GM12878 (cell line): Measurements from ENCODE around the gene CTNNBIP1. TPM values are rescaled to one million over a fixed set of nuclear protein-coding genes. Genes with fewer than 3 reads are reported as not detected.

Source experiments
- ATAC-seq: fragments of 200-7000 bp; cut with Tn5 transposase; 3 replicates; pipeline ENCODE4 v1.9.1; 2020; ENCODE audit warnings: mild to moderate bottlenecking, moderate library complexity
- BruUV-seq: library from RNA; stranded (reverse); fragments of 400-500 nt; replicated peaks from 2 replicates; lab custom pipeline; 2021; lab: Mats Ljungman, UMichigan
- CTCF ChIA-PET: fragments of 300-600 bp; sonication (Branson Sonifier 250); formaldehyde crosslinking; extraction: SDS; loops from one replicate; lab custom pipeline; 2021; ENCODE audit warnings: inconsistent platforms; lab: Yijun Ruan, JAX
- POLR2A ChIA-PET: fragments of 350-600 bp; formaldehyde crosslinking; extraction: SDS; loops from one replicate; lab custom pipeline; 2021; ENCODE audit warnings: inconsistent platforms; lab: Charles Lee
- RAD21 ChIA-PET: fragments of 300-600 bp; sonication (Branson Sonifier 250); formaldehyde crosslinking; loops from one replicate; lab custom pipeline; 2023; ENCODE audit warnings: antibody characterized with exemption; ENCODE audit not compliant: unreplicated experiment; lab: Charles Lee
- SMC1A ChIA-PET: fragments of 300-600 bp; sonication (Branson Sonifier 250); formaldehyde crosslinking; loops from one replicate; lab custom pipeline; 2023; ENCODE audit not compliant: unreplicated experiment, uncharacterized antibody; lab: Charles Lee
- DNase-seq: peaks from one replicate; pipeline ENCODE4 v3.0.0-alpha.2; 2011; ENCODE audit warnings: low read depth, low spot score
- FAIRE-seq: peaks from 3 replicates; lab custom pipeline; 2011; peaks lifted over from hg19 to GRCh38; lab: Jason Lieb, UNC
- H2AFZ ChIP-seq: 2 replicates; pipeline ENCODE4 v1.6.0; 2011; ENCODE audit warnings: low read depth, low read length, control low read depth; ENCODE audit not compliant: control insufficient read depth
- H3K27ac ChIP-seq: 2 replicates; pipeline ENCODE4 v1.5.1; 2011; ENCODE audit warnings: control low read depth; ENCODE audit not compliant: control insufficient read depth, insufficient read depth
- H3K27me3 ChIP-seq, 2 experiments: replicated peaks in 1 of 2; 2 replicates each; pipeline versions ENCODE4 v1.6.0 to v1.6.1; 2011; ENCODE audit warnings: low read length in 1 of 2; ENCODE audit not compliant: control insufficient read depth in 2 of 2, insufficient read depth in 2 of 2
- H3K36me3 ChIP-seq, 2 experiments: 2 replicates each; pipeline ENCODE4 v1.5.1; 2011; ENCODE audit warnings: low read length in 1 of 2; ENCODE audit not compliant: control insufficient read depth in 2 of 2, insufficient read depth in 2 of 2
- H3K4me1 ChIP-seq: 2 replicates; pipeline ENCODE4 v1.6.1; 2011; ENCODE audit warnings: mild to moderate bottlenecking, low read length, moderate library complexity, mixed read lengths; ENCODE audit not compliant: control insufficient read depth, insufficient read depth
- H3K4me2 ChIP-seq: 2 replicates; pipeline ENCODE4 v1.6.0; 2011; ENCODE audit warnings: control low read depth; ENCODE audit not compliant: control insufficient read depth, insufficient read depth
- H3K4me3 ChIP-seq: fragments of 200-600 bp; sonication (generic); 2 replicates; pipeline ENCODE4 v1.5.1; 2016
- H3K79me2 ChIP-seq: 2 replicates; pipeline ENCODE4 v1.6.0; 2011; ENCODE audit warnings: low read length; ENCODE audit not compliant: control insufficient read depth, insufficient read depth
- H3K9ac ChIP-seq: 2 replicates; pipeline ENCODE4 v1.8.0; 2011; ENCODE audit warnings: low read length, control low read depth, mixed read lengths; ENCODE audit not compliant: control insufficient read depth, insufficient read depth
- H3K9me3 ChIP-seq: replicated peaks from 3 replicates; pipeline ENCODE4 v1.5.1; 2011; ENCODE audit warnings: mild to moderate bottlenecking, low read length; ENCODE audit not compliant: control insufficient read depth, insufficient read depth
- H4K20me1 ChIP-seq: 2 replicates; pipeline ENCODE4 v1.6.0; 2011; ENCODE audit not compliant: control insufficient read depth, insufficient read depth
- ASH2L ChIP-seq: fragments of 300-600, 200-600 bp; sonication (generic); IDR thresholded peaks from 2 replicates; pipeline ENCODE4 v1.6.1; 2017; ENCODE audit warnings: low read depth, mild to moderate bottlenecking, borderline replicate concordance
- EED ChIP-seq: sonication (generic); IDR thresholded peaks from 2 replicates; pipeline ENCODE4 v1.6.1; 2016; ENCODE audit warnings: antibody characterized with exemption, low read depth
- EZH2 ChIP-seq: IDR thresholded peaks from 2 replicates; pipeline ENCODE4 v1.6.1; 2012; ENCODE audit warnings: low read depth, mild to moderate bottlenecking, control low read depth, inconsistent platforms, low read length, borderline replicate concordance; ENCODE audit not compliant: control insufficient read depth
- IRF5 ChIP-seq: fragments of 450-650 bp; IDR thresholded peaks from 2 replicates; pipeline ENCODE4 v1.6.1; 2017; ENCODE audit warnings: borderline replicate concordance
- MEF2A ChIP-seq: IDR thresholded peaks from 2 replicates; pipeline ENCODE4 v1.6.1; 2011; ENCODE audit warnings: low read depth, mild to moderate bottlenecking, low read length, moderate library complexity; ENCODE audit not compliant: insufficient read depth
- NFXL1 ChIP-seq: fragments of 450-650 bp; IDR thresholded peaks from 2 replicates; pipeline ENCODE4 v1.6.1; 2017; ENCODE audit warnings: antibody characterized with exemption, mild to moderate bottlenecking, borderline replicate concordance
- RB1 ChIP-seq: fragments of 450-650 bp; formaldehyde crosslinking; IDR thresholded peaks from 2 replicates; pipeline ENCODE4 v1.6.1; 2017; ENCODE audit warnings: mild to moderate bottlenecking, borderline replicate concordance
- RFX5 ChIP-seq: IDR thresholded peaks from 2 replicates; pipeline ENCODE4 v1.6.1; 2011; ENCODE audit warnings: low read depth, low read length, improper control_type of control experiment
- SMARCA5 ChIP-seq: fragments of 450-650 bp; IDR thresholded peaks from 2 replicates; pipeline ENCODE4 v1.6.1; 2017; ENCODE audit warnings: mild to moderate bottlenecking
- SREBF1 ChIP-seq: IDR thresholded peaks from 2 replicates; pipeline ENCODE4 v1.6.1; 2012; ENCODE audit warnings: mild to moderate bottlenecking, low read length
- SUZ12 ChIP-seq: fragments of 200-600 bp; sonication (generic); IDR thresholded peaks from one replicate; pipeline ENCODE4 v1.6.1; 2018; ENCODE audit warnings: antibody characterized with exemption, mild to moderate bottlenecking; ENCODE audit not compliant: unreplicated experiment
- ZBTB40 ChIP-seq: fragments of 450-650 bp; IDR thresholded peaks from 2 replicates; pipeline ENCODE4 v1.6.1; 2016; ENCODE audit warnings: mild to moderate bottlenecking, moderate library complexity, borderline replicate concordance
- ZNF592 ChIP-seq: fragments of 450-650 bp; IDR thresholded peaks from 2 replicates; pipeline ENCODE4 v1.6.1; 2017; ENCODE audit warnings: mild to moderate bottlenecking, moderate library complexity
- WGBS: methylation state at CpG from one replicate; pipeline ENCODE4 v1.1.6; 2016; ENCODE audit warnings: low lambda C conversion rate; ENCODE audit not compliant: insufficient replicate concordance, insufficient coverage; ENCODE audit errors: missing lambda C conversion rate; 5-methylcytosine and 5-hydroxymethylcytosine counted together
- in situ Hi-C: fragments of 300-500 bp; cut with MboI; formaldehyde crosslinking; loops from 9 replicates; pipeline ENCODE4 v1.14.3; 2018; ENCODE audit warnings: mixed read lengths
- intact Hi-C: fragments of 100-400 bp; cut with micrococcal nuclease; formaldehyde crosslinking; loops from one replicate; pipeline ENCODE4 v1.14.2; 2022; ENCODE audit not compliant: unreplicated experiment
- polyA plus RNA-seq, 11 experiments: library from polyadenylated mRNA; depleted of rRNA in 4 of 11; unstranded in 6 of 11; stranded (reverse) in 5 of 11; fragments of >200 nt; fragmentation: Nextera tagmentation in 4 of 11; fragmentation: Illumina TruSeq in 1 of 11; extraction: Ambion mirVana in 4 of 11; extraction: Trizol in 1 of 11; gene quantifications; 1 replicate in 1 of 11; 2 replicates in 10 of 11; pipeline versions ENCODE4 v1.2.1 to v1.2.3, GENCODE V29; 2011 to 2016; ENCODE audit warnings: inconsistent platforms in 2 of 11, missing spikeins in 2 of 11, low read depth in 1 of 11
- total RNA-seq, 4 experiments: library from RNA; depleted of rRNA in 3 of 4; stranded (reverse); fragments of >200 nt in 3 of 4; fragmentation: Illumina TruSeq in 1 of 4; extraction: Trizol in 1 of 4; gene quantifications; 2 replicates each; pipeline versions ENCODE4 v1.2.1 to v1.2.3, GENCODE V29; 2013 to 2021

CTNNBIP1 gene
- total and polyA plus RNA-seq, 10 of the 15 experiments (the other 5 are each of a cell fraction or from before 2014, with no cell fraction given): 0.42 to 31.8 (median 10.8) TPM

- TF ChIP-seq ZNF592 (no peak), SMARCA5 (no peak), SUZ12 (no peak), SREBF1 (no peak), ASH2L (no peak), RB1 (no peak), RFX5 (no peak)
These were observed 65.3 kb downstream of the CTNNBIP1 start (continued) for GRCh38 chr1:9844756-9845155.

GRCh38 chr1:9844106-9844505 lies 66.0 kb downstream of the CTNNBIP1 start:
- no peak for FAIRE-seq
- H3K4me2 ChIP-seq: no peak overlapping the region
- no peaks in the 10 kb centered on the region for H3K4me1 ChIP-seq
- intact Hi-C loops: no loop called here
- 47% methylated on average over 11 of the region's 12 CpGs for WGBS
- ChIA-PET CTCF (interaction anchor here (1.6 kb wide), 1 partner anchor 59 kb away, joined by 4 read pairs; no protein-coding TSS in a partner anchor), RAD21 (no interaction called here), SMC1A (no interaction called here), POLR2A (no interaction called here)
- BruUV-seq: no TSS peak
- no peaks in the 10 kb centered on the region for H3K79me2 ChIP-seq
- H4K20me1 ChIP-seq: no peaks in the 10 kb centered on the region
- no peak for ATAC-seq
- DNase-seq: no peak
- H2AFZ ChIP-seq: no peak overlapping the region
- no peak overlapping the region for H3K9ac ChIP-seq
- in situ Hi-C loops: no loop called here
- H3K4me3 ChIP-seq: no peak overlapping the region
- no peaks in the 10 kb centered on the region for H3K36me3 ChIP-seq
- H3K9me3 ChIP-seq: no peaks in the 10 kb centered on the region; the same call in 2 of the 3 replicates
- H3K27ac ChIP-seq: no peak overlapping the region
- H3K27me3 ChIP-seq: no peaks in the 10 kb centered on the region; a peak in 1 of 4 replicates
- TF ChIP-seq MEF2A: no peak
- no peak for TF ChIP-seq EZH2
- no peak for TF ChIP-seq ZBTB40
- TF ChIP-seq NFXL1: no peak
- TF ChIP-seq IRF5: no peak
- TF ChIP-seq EED: no peak
